Muscle of leg (tissue), 11 donors: ENCODE measurements around the gene PLXNA3. TPM values are rescaled to one million over a fixed set of nuclear protein-coding genes. Genes with fewer than 3 reads are reported as not detected.
"Not testable (repeated sequence)": the region's sequence is repeated elsewhere in the genome, so short reads cannot be mapped to it uniquely, and the experiment has no call there.

Source experiments
- DNase-seq: peaks from one replicate; pipeline ENCODE4 v3.0.0; 2013
- H3K27ac ChIP-seq: one replicate; pipeline ENCODE4 v1.5.1; 2013; ENCODE audit warnings: mild to moderate bottlenecking, low read length, control low read depth
- H3K27me3 ChIP-seq: one replicate; pipeline ENCODE4 v1.6.1; 2013; ENCODE audit warnings: low read length; ENCODE audit not compliant: control insufficient read depth, insufficient read depth
- H3K36me3 ChIP-seq: one replicate; pipeline ENCODE4 v1.6.1; 2013; ENCODE audit warnings: low read length; ENCODE audit not compliant: control insufficient read depth, insufficient read depth
- H3K4me1 ChIP-seq: one replicate; pipeline ENCODE4 v1.6.1; 2013; ENCODE audit warnings: low read length; ENCODE audit not compliant: control insufficient read depth, insufficient read depth
- H3K4me3 ChIP-seq: one replicate; pipeline ENCODE4 v1.5.1; 2013; ENCODE audit warnings: low read length, control low read depth
- H3K9me3 ChIP-seq: replicated peaks from 2 replicates; pipeline ENCODE4 v1.6.1; 2013; ENCODE audit warnings: low read depth, low read length; ENCODE audit not compliant: control insufficient read depth
- WGBS: methylation state at CpG from one replicate; pipeline ENCODE4 v1.1.5; 2013; ENCODE audit warnings: missing lambda C conversion rate; ENCODE audit not compliant: insufficient coverage; 5-methylcytosine and 5-hydroxymethylcytosine counted together
- polyA plus RNA-seq, 8 donors: library from polyadenylated mRNA; unstranded; fragments of 120-200 nt; gene quantifications; one replicate each; pipeline versions ENCODE4 v1.2.1 to v1.2.3, GENCODE V29; 2013; ENCODE audit warnings: inconsistent platforms in 1 of 8, low replicate concordance in 1 of 8; ENCODE audit not compliant: insufficient read length in 8 of 8, insufficient read depth in 1 of 8
- total RNA-seq: library from RNA; stranded (reverse); fragments of 120-200 nt; gene quantifications from one replicate; pipeline ENCODE4 v1.2.4, GENCODE V29; 2013

The PLXNA3 gene
- total and polyA plus RNA-seq, 9 donors: 7.4 to 48.1 (median 38.8) TPM

GRCh38 chrX:154486396-154487207, 28.5 kb downstream of the PLXNA3 start, which contains the start of gene UBL4A:
Gene UBL4A, minus strand, starts transcription at chrX:154486615. Its CDS starts 31 bp downstream, at chrX:154486584.
- peak; percentile 55 for DNase-seq
- Histone ChIP-seq H3K36me3 (peaks cover 15% of the 10 kb centered on the region), H3K4me3 (peak within 1 kb of the TSS; percentile 50), H3K4me1 (peaks cover 23% of the 10 kb centered on the region), H3K9me3 (no peaks in the 10 kb centered on the region), H3K27me3 (no peaks in the 10 kb centered on the region), H3K27ac (peak within 1 kb of the TSS; percentile 69)
- WGBS: 22% methylated on average over 72 of the region's 95 CpGs

DNA sequence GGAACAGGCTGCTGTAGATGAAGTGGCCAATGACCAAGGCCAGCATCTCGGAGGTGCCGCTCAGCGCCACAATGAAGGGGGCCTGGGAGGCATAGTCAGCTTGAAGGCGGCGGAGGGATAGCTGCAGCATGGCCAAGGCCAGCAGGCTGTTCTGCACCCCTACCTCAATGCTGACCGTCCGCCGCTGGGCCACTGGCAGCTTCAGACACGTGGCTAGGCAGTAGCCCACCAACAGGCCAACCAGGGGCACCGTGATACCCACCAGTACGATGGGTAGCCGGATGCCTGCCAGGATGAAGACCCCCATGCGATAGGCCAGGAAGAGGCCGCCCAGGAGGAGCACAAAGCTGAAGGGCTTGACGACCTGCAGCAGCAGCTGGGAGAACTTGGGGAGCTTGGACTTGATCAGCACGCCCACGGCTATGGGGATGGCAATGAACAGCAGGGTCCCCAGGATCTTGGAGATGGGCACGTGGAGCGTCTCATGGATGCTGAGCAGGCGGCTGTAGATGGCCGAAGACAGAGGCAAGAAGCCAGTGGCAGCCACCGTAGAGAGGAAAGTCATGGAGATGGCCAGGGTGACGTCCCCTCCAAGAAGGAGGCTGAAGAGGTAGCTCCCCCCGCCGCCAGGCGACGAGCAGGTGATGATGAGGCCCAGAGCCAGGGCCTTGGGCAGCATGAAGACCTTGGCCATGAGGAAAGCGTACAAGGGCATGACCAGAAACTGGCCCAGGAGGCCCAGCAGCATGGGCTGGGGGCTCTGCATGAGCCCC, 29.6 kb downstream of the PLXNA3 start:
- Histone ChIP-seq H3K4me1 (peaks cover 23% of the 10 kb centered on the region), H3K27me3 (no peaks in the 10 kb centered on the region), H3K27ac (no peak overlapping the region), H3K9me3 (no peaks in the 10 kb centered on the region), H3K4me3 (no peak overlapping the region), H3K36me3 (peaks cover 15% of the 10 kb centered on the region)
- no peak for DNase-seq
- 89% methylated on average over 28 of the region's 28 CpGs for WGBS

DNA sequence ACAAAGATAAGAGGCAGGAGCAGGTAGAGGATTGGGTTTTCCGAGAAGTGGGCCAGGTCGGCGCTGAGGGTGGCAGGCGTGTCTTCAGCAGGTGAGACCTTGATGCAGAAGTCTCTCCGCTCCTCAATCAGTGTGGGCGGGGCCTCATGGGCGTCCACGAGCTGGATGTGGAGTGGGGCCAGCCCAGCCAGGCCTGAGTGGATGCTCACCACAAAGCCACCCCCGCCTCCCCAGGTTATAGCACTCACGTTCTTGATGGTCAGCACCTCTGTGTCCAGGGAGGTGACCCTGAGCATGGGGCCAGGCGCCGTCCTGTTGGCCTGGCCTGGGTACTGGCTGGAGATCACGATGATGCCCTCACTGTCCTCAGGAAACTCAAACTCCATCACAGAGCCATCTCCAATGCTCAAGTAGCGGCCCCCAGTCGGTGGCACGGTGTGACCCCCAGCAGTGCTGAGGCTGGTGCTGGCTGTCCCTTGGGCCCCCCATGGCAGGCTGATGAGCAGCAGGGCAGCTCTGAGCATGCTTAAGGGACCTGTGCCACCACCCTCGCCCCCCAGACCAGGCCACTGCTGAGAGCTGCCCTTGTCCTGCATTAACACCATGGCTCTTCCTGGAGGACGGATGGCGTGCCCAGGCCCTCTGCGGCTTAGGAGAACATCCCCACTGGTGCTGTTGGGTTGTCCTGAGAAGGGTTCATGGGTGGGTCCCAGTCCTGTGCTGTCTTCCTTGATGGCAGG, 30.4 kb downstream of the PLXNA3 start:
- no peaks in the 10 kb centered on the region for H3K27me3 ChIP-seq
- H3K9me3 ChIP-seq: no peaks in the 10 kb centered on the region
- peaks cover 23% of the 10 kb centered on the region for H3K4me1 ChIP-seq
- peaks cover 15% of the 10 kb centered on the region for H3K36me3 ChIP-seq
- no peak overlapping the region for H3K4me3 ChIP-seq
- 89% methylated on average over 16 of the region's 20 CpGs for WGBS
- DNase-seq: no peak
- H3K27ac ChIP-seq: no peak overlapping the region

- DNase-seq: no peak
- Histone ChIP-seq H3K9me3 (no peaks in the 10 kb centered on the region), H3K4me3 (no peak overlapping the region), H3K36me3 (peaks cover 13% of the 10 kb centered on the region), H3K4me1 (peaks cover 23% of the 10 kb centered on the region), H3K27ac (no peak overlapping the region), H3K27me3 (no peaks in the 10 kb centered on the region)
- 93% methylated on average over 2 of the region's 4 CpGs for WGBS
These were observed 31.1 kb downstream of the PLXNA3 start for GRCh38 chrX:154489182-154489581.

- Histone ChIP-seq H3K9me3 (no peaks in the 10 kb centered on the region), H3K36me3 (peaks cover 4% of the 10 kb centered on the region), H3K4me1 (peaks cover 22% of the 10 kb centered on the region), H3K27me3 (no peaks in the 10 kb centered on the region), H3K27ac (peak overlapping the region; percentile 62), H3K4me3 (peak overlapping the region; percentile 56)
- peak; percentile 55 for DNase-seq
- WGBS: 28% methylated on average over 18 of the region's 19 CpGs
These were observed 31.9 kb downstream of the PLXNA3 start for GRCh38 chrX:154490021-154490413.

DNA sequence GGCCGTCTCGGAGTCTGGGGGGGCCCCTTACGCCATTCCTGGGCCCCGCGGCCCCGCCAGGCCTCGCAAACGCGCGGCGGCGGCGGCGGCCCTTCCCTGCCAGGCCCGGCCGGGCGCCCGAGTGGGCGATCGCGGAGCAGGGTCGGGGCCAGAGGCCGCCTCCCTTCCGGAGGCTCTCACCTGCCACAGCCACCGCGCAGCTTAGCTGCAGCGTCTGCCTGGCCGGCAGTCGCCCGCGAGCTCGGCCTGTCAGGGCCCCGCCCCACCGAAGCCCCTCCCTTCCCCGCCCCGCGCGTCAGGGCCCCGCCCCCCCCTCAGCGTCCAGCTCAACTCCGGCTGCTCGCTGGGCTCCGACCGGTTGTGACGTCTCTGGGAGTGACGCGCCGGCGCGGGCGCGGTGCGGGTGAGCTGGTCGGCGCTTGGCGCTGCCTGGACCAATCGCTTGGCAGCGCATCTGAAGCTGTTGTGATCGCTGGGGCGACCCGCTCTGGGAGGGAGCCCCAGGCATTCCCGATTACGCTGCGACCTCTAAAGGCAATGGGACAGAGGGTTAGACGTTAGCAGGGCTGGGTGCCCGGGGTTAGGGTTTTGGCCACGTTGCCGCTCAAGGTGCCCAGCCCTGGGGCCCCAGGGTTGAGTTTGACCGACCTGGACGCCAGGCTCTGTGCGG, 32.5 kb downstream of the PLXNA3 start, which contains the start of gene SLC10A3:
SLC10A3 (minus strand) TSS at position 216 of the 670 bp plus-strand sequence. CDS start 1,689 bp downstream, outside the sequence.
- peak; percentile 96 for DNase-seq
- peaks cover 4% of the 10 kb centered on the region for H3K36me3 ChIP-seq
- H3K9me3 ChIP-seq: no peaks in the 10 kb centered on the region
- peak within 1 kb of the TSS; percentile 96 for H3K27ac ChIP-seq
- peak within 1 kb of the TSS; percentile 78 for H3K4me3 ChIP-seq
- H3K4me1 ChIP-seq: peaks cover 16% of the 10 kb centered on the region
- no peaks in the 10 kb centered on the region for H3K27me3 ChIP-seq
- WGBS: 22% methylated on average over 61 of the region's 71 CpGs

DNA sequence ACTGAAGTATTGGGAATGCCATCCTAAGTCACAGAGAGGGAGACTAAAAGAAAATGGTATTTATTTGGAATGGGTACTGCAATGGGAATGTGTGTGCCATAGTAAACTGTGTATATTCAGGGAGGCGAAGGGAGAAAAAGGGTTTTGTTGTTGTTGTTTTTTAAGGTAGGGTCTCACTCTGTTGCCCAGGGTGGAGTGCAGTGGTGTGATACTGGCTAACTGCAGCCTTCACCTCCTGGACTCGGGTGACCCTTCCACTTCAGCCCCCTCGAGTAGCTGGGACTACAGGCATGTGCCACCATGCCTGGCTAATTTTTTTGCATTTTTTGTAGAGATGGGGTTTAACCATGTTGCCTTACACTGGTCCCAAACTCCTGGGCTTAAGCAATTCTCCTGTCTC, 36.6 kb downstream of the PLXNA3 start:
- no peak overlapping the region for H3K4me3 ChIP-seq
- H3K27ac ChIP-seq: no peak overlapping the region
- no peaks in the 10 kb centered on the region for H3K9me3 ChIP-seq
- peaks cover 4% of the 10 kb centered on the region for H3K4me1 ChIP-seq
- no peaks in the 10 kb centered on the region for H3K27me3 ChIP-seq
- 80% methylated on average over 1 of the region's 3 CpGs for WGBS
- no peaks in the 10 kb centered on the region for H3K36me3 ChIP-seq
- DNase-seq: no peak

- Histone ChIP-seq H3K36me3 (no peaks in the 10 kb centered on the region), H3K27ac (no peak overlapping the region), H3K4me1 (no peaks in the 10 kb centered on the region), H3K27me3 (no peaks in the 10 kb centered on the region), H3K9me3 (no peaks in the 10 kb centered on the region), H3K4me3 (no peak overlapping the region)
- no peak for DNase-seq
- WGBS: 100% methylated on average over 1 of the region's 6 CpGs
These were observed 37.4 kb downstream of the PLXNA3 start for GRCh38 chrX:154495472-154495922.

GRCh38 chrX:154496591-154497137, 38.6 kb downstream of the PLXNA3 start:
- H3K27me3 ChIP-seq, H3K4me1 ChIP-seq, H3K9me3 ChIP-seq, H3K27ac ChIP-seq, H3K4me3 ChIP-seq, DNase-seq, H3K36me3 ChIP-seq: not testable (repeated sequence)
- WGBS: 67% methylated on average over 1 of the region's 4 CpGs
